Measurements from ENCODE around the gene NUBP2.
"Not testable (repeated sequence)": the region's sequence is repeated elsewhere in the genome, so short reads cannot be mapped to it uniquely, and the experiment has no call there.

NUBP2 gene

DNA sequence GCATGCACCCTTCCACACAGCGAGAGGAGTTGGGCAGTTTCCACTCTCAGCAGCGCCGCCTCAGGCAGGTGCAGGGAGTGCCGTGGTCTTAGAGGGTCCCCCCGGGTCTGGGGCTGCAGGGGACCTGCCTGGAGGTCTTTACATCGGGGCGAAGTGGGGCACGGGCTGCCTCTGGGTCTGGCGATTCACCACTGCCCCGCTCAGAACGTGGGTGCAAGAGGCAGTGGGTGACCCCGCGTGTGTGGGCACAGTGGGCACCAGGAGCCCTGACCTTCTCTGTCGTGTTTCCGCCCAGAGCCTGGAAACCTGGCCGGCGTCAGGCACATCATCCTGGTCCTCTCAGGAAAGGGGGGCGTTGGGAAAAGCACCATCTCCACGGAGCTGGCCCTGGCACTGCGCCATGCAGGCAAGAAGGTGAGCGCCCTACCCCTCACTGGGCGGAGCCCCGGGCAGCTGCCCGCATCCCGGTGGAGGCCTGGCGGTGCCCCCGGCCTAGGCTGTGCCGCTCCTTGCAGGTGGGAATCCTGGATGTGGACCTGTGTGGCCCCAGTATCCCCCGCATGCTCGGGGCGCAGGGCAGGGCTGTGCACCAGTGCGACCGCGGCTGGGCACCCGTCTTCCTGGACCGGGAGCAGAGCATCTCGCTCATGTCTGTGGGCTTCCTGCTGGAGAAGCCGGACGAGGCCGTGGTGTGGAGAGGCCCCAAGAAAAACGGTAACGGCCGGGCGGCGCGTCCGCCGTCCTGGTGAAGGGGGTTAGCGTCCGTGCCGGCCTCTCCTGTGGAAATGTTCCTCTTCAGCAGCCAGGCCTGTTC, 3.7 kb downstream of the NUBP2 start:
- no peak for DNase-seq (ENCODE audit: low spot score)

GRCh38 chr16:1787056-1787321, 4.2 kb downstream of the NUBP2 start:
- DNase-seq (ENCODE audit: low spot score) = no peak

GRCh38 chr16:1787322-1788094, 4.7 kb downstream of the NUBP2 start:
- no peak for DNase-seq (ENCODE audit: low spot score)

GRCh38 chr16:1788095-1788707, 5.4 kb downstream of the NUBP2 start:
- no peak for DNase-seq (ENCODE audit: low spot score)

GRCh38 chr16:1788708-1789100, 5.9 kb downstream of the NUBP2 start:
- no peak for DNase-seq (ENCODE audit: low spot score)

- no peak for DNase-seq (ENCODE audit: low spot score)
Observed at GRCh38 chr16:1789643-1790045, 6.9 kb downstream of the NUBP2 start.

- no peak for DNase-seq (ENCODE audit: low spot score)
Observed at GRCh38 chr16:1790261-1790610, 7.5 kb downstream of the NUBP2 start.

DNA sequence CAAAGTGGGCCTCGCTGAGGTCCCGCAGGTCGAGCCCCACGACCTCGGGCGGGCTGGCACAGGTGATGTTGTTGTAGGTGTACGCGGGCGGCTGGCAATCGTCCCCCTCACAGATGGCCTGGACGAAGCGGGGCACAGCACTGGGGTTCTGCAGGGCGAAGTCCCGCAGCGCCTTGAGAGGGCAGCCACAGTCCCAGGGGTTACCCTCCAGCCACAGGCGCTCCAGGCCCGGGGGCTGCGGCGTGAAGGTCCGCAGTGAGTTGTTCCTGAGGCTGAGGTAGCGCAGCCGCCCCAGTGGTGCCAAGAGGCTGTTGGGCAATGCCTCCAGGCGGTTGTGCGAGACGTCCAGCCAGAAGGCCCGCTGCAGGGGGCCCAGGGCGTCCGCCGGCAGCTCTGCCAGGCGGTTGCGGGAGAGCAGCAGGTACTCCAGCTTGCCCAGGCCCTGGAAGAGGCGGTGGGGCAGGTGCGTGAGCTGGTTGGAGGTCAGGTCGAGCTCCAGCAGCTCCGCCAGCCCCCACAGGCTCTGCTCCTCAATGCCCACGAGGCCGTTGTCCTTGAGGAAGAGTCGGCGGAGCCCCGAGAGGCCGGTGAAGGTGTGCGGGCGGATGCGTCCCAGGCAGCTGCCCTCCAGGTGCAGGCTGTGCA, 8.0 kb downstream of the NUBP2 start:
- DNase-seq (ENCODE audit: low spot score) = no peak

DNA sequence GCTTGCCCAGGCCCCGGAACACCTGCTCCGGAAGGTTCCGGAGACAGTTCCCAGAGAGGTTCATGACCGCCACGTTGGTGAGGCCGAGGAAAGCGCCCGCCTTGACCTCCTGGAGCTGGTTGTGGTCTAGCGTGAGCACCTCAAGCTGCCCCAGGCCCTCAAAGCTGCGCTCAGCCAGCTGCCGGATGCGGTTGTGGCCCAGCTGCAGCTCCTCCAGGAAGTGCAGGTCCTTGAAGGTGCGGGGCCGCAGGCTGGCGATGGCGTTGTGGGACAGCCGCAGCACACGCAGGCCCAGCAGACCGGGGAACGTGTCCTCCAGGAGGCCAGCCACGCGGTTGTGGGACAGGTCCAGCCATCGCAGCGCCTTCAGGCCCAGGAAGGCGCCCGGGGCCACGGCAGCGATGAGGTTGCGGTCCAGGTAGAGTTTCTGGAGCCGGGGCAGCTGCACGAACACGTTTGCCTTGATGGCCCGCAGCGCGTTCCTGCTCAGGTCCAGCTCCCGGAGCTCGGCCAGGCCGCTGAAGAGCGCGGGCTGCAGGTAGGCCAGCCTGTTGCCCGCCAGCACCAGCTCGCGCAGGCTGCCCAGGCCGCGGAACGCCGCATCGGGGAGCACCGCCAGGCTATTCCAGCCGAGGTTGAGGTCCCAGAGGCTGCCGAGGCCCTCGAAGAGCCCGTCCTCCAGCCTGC, 8.6 kb downstream of the NUBP2 start:
- no peak for DNase-seq (ENCODE audit: low spot score)

- no peak for DNase-seq (ENCODE audit: low spot score)
Observed at GRCh38 chr16:1791943-1792812, 9.4 kb downstream of the NUBP2 start.

GRCh38 chr16:1792836-1793577, 10.2 kb downstream of the NUBP2 start:
- DNase-seq (ENCODE audit: low spot score) = no peak

GRCh38 chr16:1793578-1794220, 10.9 kb downstream of the NUBP2 start, which contains the start of gene IGFALS:
IGFALS (minus strand) TSS chr16:1793705; CDS start chr16:1793652, 53 bp downstream.
- no peak for DNase-seq (ENCODE audit: low spot score)

- no peak for DNase-seq (ENCODE audit: low spot score)
Observed at GRCh38 chr16:1794221-1794871, 11.6 kb downstream of the NUBP2 start.

GRCh38 chr16:1794908-1795666, 12.3 kb downstream of the NUBP2 start:
- DNase-seq (ENCODE audit: low spot score) = no peak

DNA sequence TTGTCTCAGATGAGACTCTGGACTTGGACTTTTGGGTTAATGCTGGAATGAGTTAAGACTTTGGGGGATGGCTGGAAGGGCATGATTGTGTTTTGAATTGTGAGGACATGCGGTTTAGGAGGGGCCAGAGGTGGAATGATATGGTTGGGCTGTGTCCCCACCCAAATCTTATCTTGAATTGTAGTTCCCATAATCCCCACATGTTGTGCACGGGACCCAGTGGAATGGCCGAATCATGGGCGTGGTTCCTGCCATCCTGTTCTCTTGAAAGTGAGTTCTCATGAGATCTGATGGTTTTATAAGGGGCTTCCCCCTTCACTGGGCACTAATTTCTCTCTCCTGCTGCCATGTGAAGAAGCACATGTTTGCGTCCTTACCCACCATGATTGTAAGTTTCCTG, 16.5 kb downstream of the NUBP2 start:
- DNase-seq (ENCODE audit: low spot score) = not testable (repeated sequence)

- DNase-seq (ENCODE audit: low spot score) = no peak
Observed at GRCh38 chr16:1800701-1801100, 17.9 kb downstream of the NUBP2 start.

DNA sequence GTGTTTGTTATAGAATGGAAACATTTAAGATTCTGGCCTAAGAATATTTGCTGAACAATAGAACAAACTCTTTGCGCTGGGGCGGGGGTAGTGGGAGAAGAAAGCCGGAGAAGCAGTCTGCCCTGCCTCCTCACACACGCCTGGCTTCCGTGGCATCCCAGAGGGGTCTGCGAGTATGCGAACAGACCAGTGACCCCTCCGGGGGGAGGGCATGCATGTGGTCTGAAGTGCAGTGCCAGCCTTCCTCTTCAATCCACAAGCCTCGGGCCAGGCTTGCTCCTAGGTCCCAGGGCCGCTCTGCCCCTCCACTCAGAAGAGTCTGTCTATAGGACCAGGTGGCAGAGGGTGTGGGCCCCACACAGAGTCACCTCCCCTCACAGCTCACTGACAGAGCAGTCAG, 24.9 kb downstream of the NUBP2 start:
- no peak for DNase-seq (ENCODE audit: low spot score)

GRCh38 chr16:1808691-1809090, 25.9 kb downstream of the NUBP2 start:
- DNase-seq (ENCODE audit: low spot score) = no peak
